H1 (cell line): Measurements from ENCODE around the gene PLXDC2. TPM values are rescaled to one million over a fixed set of nuclear protein-coding genes. Genes with fewer than 3 reads are reported as not detected.

Source experiments
- CTCF ChIA-PET: fragments of 300-600 bp; sonication (Branson Sonifier 250); formaldehyde crosslinking; loops from one replicate; lab custom pipeline; 2021; ENCODE audit not compliant: partially characterized antibody; lab: Charles Lee
- POLR2A ChIA-PET: fragments of 300-600 bp; sonication (Branson Sonifier 250); formaldehyde crosslinking; loops from one replicate; lab custom pipeline; 2021; ENCODE audit warnings: inconsistent platforms; ENCODE audit not compliant: partially characterized antibody; lab: Charles Lee
- DNase-seq, 2 experiments: peaks; one replicate each; pipeline versions ENCODE4 v3.0.0 to v3.0.0-alpha.2; 2010 to 2022; ENCODE audit warnings: low spot score in 2 of 2, low read depth in 1 of 2, mixed read lengths in 1 of 2
- FAIRE-seq: peaks from 2 replicates; lab custom pipeline; 2011; peaks lifted over from hg19 to GRCh38; lab: Jason Lieb, UNC
- H2AFZ ChIP-seq: 2 replicates; pipeline ENCODE4 v1.8.1; 2012; ENCODE audit warnings: low read length, inconsistent platforms
- H2AK5ac ChIP-seq: 2 replicates; pipeline ENCODE4 v1.6.1; 2013; ENCODE audit warnings: low read depth, low read length
- H2BK120ac ChIP-seq: replicated peaks from 2 replicates; pipeline ENCODE3; 2013; ENCODE audit warnings: low read depth, low read length, inconsistent platforms
- H2BK12ac ChIP-seq: 2 replicates; pipeline ENCODE4 v1.6.1; 2013; ENCODE audit warnings: low read depth, low read length
- H2BK15ac ChIP-seq: 2 replicates; pipeline ENCODE4 v1.6.1; 2013; ENCODE audit warnings: low read length
- H2BK20ac ChIP-seq: 2 replicates; pipeline ENCODE4 v1.6.1; 2013; ENCODE audit warnings: low read length
- H2BK5ac ChIP-seq: 2 replicates; pipeline ENCODE4 v1.6.1; 2013; ENCODE audit warnings: low read depth, low read length
- H3K14ac ChIP-seq: 2 replicates; pipeline ENCODE4 v1.6.1; 2013; ENCODE audit warnings: inconsistent platforms; ENCODE audit not compliant: insufficient read length
- H3K18ac ChIP-seq: 2 replicates; pipeline ENCODE4 v1.6.1; 2013; ENCODE audit warnings: low read length; ENCODE audit errors: extremely low read depth
- H3K23ac ChIP-seq: 2 replicates; pipeline ENCODE4 v1.6.1; 2013; ENCODE audit warnings: inconsistent platforms; ENCODE audit not compliant: insufficient read length
- H3K23me2 ChIP-seq: 2 replicates; pipeline ENCODE4 v1.6.1; 2013; ENCODE audit warnings: low read depth, low read length
- H3K27ac ChIP-seq: 2 replicates; pipeline ENCODE4 v1.6.1; 2011; ENCODE audit warnings: low read depth, low read length, inconsistent platforms
- H3K27me3 ChIP-seq, 4 experiments: replicated peaks in 1 of 4; 1 replicate in 1 of 4; 2 replicates in 3 of 4; pipeline versions ENCODE4 v1.6.1 to v1.8.1; 2011 to 2013; ENCODE audit warnings: low read length in 3 of 4, mild to moderate bottlenecking in 3 of 4, inconsistent platforms in 2 of 4, mixed read lengths in 2 of 4, moderate library complexity in 1 of 4; ENCODE audit not compliant: control insufficient read depth in 3 of 4, insufficient read depth in 3 of 4; ENCODE audit errors: extremely low read depth in 1 of 4
- H3K36me3 ChIP-seq, 4 experiments: 2 replicates each; pipeline versions ENCODE4 v1.6.1 to v1.8.1; 2011 to 2013; ENCODE audit warnings: mild to moderate bottlenecking in 4 of 4, low read length in 3 of 4, moderate library complexity in 2 of 4, control low read depth in 1 of 4, inconsistent platforms in 1 of 4; ENCODE audit not compliant: insufficient read depth in 4 of 4, control insufficient read depth in 2 of 4
- H3K4ac ChIP-seq: replicated peaks from 2 replicates; pipeline ENCODE3; 2013; ENCODE audit warnings: low read length, low read depth, mixed read lengths, inconsistent platforms; ENCODE audit not compliant: insufficient read length
- H3K4me1 ChIP-seq, 4 experiments: replicated peaks in 1 of 4; 1 replicate in 1 of 4; 2 replicates in 3 of 4; pipeline versions ENCODE4 v1.6.1 to v1.8.1; 2011 to 2013; ENCODE audit warnings: low read length in 3 of 4, inconsistent platforms in 2 of 4, mixed read lengths in 1 of 4; ENCODE audit not compliant: insufficient read depth in 4 of 4, control insufficient read depth in 3 of 4
- H3K4me2 ChIP-seq, 2 experiments: 2 replicates each; pipeline versions ENCODE4 v1.6.1 to v1.8.1; 2011 to 2013; ENCODE audit warnings: low read depth in 2 of 2, low read length in 2 of 2, control low read depth in 1 of 2, inconsistent platforms in 1 of 2, mild to moderate bottlenecking in 1 of 2; ENCODE audit not compliant: insufficient read depth in 1 of 2
- H3K4me3 ChIP-seq, 4 experiments: fragments of 200-600, 300-600 bp in 1 of 4; sonication (generic), shearing (Covaris generic), sonication (Bioruptor Twin) in 1 of 4; 2 replicates each; pipeline versions ENCODE4 v1.5.1 to v1.8.1; 2011 to 2016; ENCODE audit warnings: low read length in 4 of 4, low read depth in 3 of 4, control low read depth in 2 of 4, inconsistent platforms in 2 of 4, mild to moderate bottlenecking in 2 of 4, mixed read lengths in 1 of 4, moderate library complexity in 1 of 4; ENCODE audit not compliant: insufficient read depth in 2 of 4; ENCODE audit errors: extremely low read depth in 1 of 4
- H3K56ac ChIP-seq: replicated peaks from 2 replicates; pipeline ENCODE3; 2013; ENCODE audit warnings: low read depth, mild to moderate bottlenecking, mixed read lengths, low read length, inconsistent platforms; ENCODE audit not compliant: insufficient read length
- H3K79me1 ChIP-seq: 2 replicates; pipeline ENCODE4 v1.6.1; 2013; ENCODE audit warnings: low read depth, low read length, control low read depth
- H3K79me2 ChIP-seq, 2 experiments: 2 replicates each; pipeline versions ENCODE4 v1.6.1 to v1.8.1; 2012 to 2013; ENCODE audit warnings: low read length in 2 of 2, mild to moderate bottlenecking in 2 of 2, inconsistent platforms in 1 of 2; ENCODE audit not compliant: insufficient read depth in 2 of 2, control insufficient read depth in 1 of 2
- H3K9ac ChIP-seq, 4 experiments: replicated peaks in 1 of 4; 1 replicate in 1 of 4; 2 replicates in 3 of 4; pipeline versions ENCODE4 v1.6.1 to v1.8.1; 2011 to 2013; ENCODE audit warnings: low read depth in 3 of 4, low read length in 3 of 4, control low read depth in 2 of 4, mild to moderate bottlenecking in 2 of 4, moderate library complexity in 2 of 4, inconsistent platforms in 1 of 4; ENCODE audit errors: extremely low read depth in 1 of 4
- H3K9me3 ChIP-seq, 2 experiments: 2 replicates each; pipeline versions ENCODE4 v1.6.1 to v1.8.1; 2012 to 2013; ENCODE audit warnings: mild to moderate bottlenecking in 2 of 2, moderate library complexity in 2 of 2, control low read depth in 1 of 2, inconsistent platforms in 1 of 2, low read depth in 1 of 2, low read length in 1 of 2, mixed read lengths in 1 of 2; ENCODE audit not compliant: insufficient read depth in 2 of 2
- H4K20me1 ChIP-seq, 2 experiments: replicated peaks in 1 of 2; 2 replicates each; pipeline versions ENCODE3 to v1.8.1; 2011 to 2013; ENCODE audit warnings: inconsistent platforms in 2 of 2, low read length in 2 of 2, mild to moderate bottlenecking in 1 of 2; ENCODE audit not compliant: insufficient read depth in 2 of 2, control insufficient read depth in 1 of 2
- H4K5ac ChIP-seq: 2 replicates; pipeline ENCODE4 v1.6.1; 2013; ENCODE audit warnings: low read length, low read depth, mixed read lengths, inconsistent platforms; ENCODE audit not compliant: insufficient read length
- H4K8ac ChIP-seq: 2 replicates; pipeline ENCODE4 v1.8.0; 2013; ENCODE audit warnings: mild to moderate bottlenecking, moderate library complexity, low read length, inconsistent platforms; ENCODE audit not compliant: insufficient read depth; ENCODE audit errors: extremely low read depth
- H4K91ac ChIP-seq: replicated peaks from 2 replicates; pipeline ENCODE3; 2013; ENCODE audit warnings: low read length, mixed read lengths, inconsistent platforms; ENCODE audit not compliant: insufficient read length
- BRCA1 ChIP-seq: IDR thresholded peaks from 2 replicates; pipeline ENCODE4 v1.6.1; 2012; ENCODE audit warnings: low read depth, low read length, improper control_type of control experiment
- CTBP2 ChIP-seq: IDR thresholded peaks from 2 replicates; pipeline ENCODE4 v1.7.0; 2011; ENCODE audit warnings: borderline replicate concordance, mild to moderate bottlenecking, moderate library complexity, mixed read lengths, low read length; ENCODE audit not compliant: insufficient read depth, insufficient read length
- RNF2 ChIP-seq: fragments of 200-900, 300-1000 bp; sonication (generic); IDR thresholded peaks from 2 replicates; pipeline ENCODE4 v1.7.1; 2016; ENCODE audit warnings: borderline replicate concordance, low read depth, mild to moderate bottlenecking, antibody characterized with exemption, low read length; ENCODE audit not compliant: poor library complexity, severe bottlenecking; ENCODE audit errors: missing control alignments
- polyA plus RNA-seq, 7 experiments: library from polyadenylated mRNA; depleted of rRNA in 3 of 7; stranded (reverse) in 5 of 7; unstranded in 2 of 7; fragments of >200 nt in 5 of 7; fragments of 200-250 nt in 2 of 7; gene quantifications; 1 replicate in 5 of 7; 2 replicates in 1 of 7; 4 replicates in 1 of 7; pipeline versions ENCODE4 v1.2.1 to v1.2.3, GENCODE V29; 2011 to 2013; ENCODE audit warnings: missing spikeins in 2 of 7, mixed read lengths in 2 of 7
- total RNA-seq: library from RNA; stranded (reverse); fragmentation: NEBNext Ultra II Directional; extraction: Animal tissue kit (Norgen Biotek cat#: 25700); gene quantifications from 2 replicates; pipeline ENCODE4 v1.2.1, GENCODE V29; 2021

The PLXDC2 gene
- total and polyA plus RNA-seq, 2 of the 8 experiments (the other 6 are each of a cell fraction or from before 2014, with no cell fraction given): 23.0 to 40.5 TPM

DNA sequence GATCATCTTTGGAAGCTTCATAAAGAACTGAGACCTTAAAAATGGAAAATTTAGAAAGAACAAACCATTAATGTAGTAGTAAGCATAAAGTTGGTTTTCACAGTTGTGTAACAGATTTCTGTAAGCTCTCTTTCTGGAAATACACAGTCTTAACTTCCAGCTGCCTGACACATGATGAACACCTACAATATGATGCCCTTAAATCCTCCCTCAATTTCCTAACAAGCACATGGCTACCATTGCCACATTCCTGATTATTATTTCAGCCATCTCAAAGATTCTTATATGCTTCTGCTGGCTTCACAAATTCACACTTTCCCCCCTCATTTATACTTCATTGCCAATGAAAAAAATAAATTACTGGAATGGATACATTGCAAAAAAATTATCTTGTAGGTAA, 49.4 kb downstream of the PLXDC2 start:
- CTCF ChIA-PET: interaction anchor here (0.8 kb wide), 1 partner anchor 338 kb away, joined by 3 read pairs; no protein-coding TSS in a partner anchor
- Histone ChIP-seq H3K23ac (no peak overlapping the region), H3K36me3 (peaks cover 0 to 13% (median 3%) of the 10 kb centered on the region in 4 experiments; a peak in 3 of 8 replicates), H2AK5ac (no peak overlapping the region), H3K9me3 (no peaks in the 10 kb centered on the region; a peak in 2 of 4 replicates), H3K27me3 (no peaks in the 10 kb centered on the region), H4K91ac (no peak overlapping the region), H3K9ac (no peak overlapping the region), H4K5ac (no peak overlapping the region), H3K4me3 (no peak overlapping the region), H3K56ac (no peak overlapping the region), H3K4me1 (no peaks in the 10 kb centered on the region; a peak in 1 of 7 replicates), H2BK15ac (no peak overlapping the region), H2BK12ac (no peak overlapping the region), H2AFZ (no peak overlapping the region), H2BK20ac (no peak overlapping the region), H3K14ac (no peak overlapping the region), H3K4me2 (no peak overlapping the region), H3K23me2 (no peaks in the 10 kb centered on the region), H3K27ac (no peak overlapping the region), H3K18ac (no peak overlapping the region), H3K4ac (no peak overlapping the region), H2BK5ac (no peak overlapping the region), H3K79me1 (peaks cover 2% of the 10 kb centered on the region), H4K20me1 (no peaks in the 10 kb centered on the region), H2BK120ac (no peak overlapping the region), H3K79me2 (peaks cover 3 to 63% of the 10 kb centered on the region in 2 experiments; a peak in 3 of 4 replicates), H4K8ac (no peak overlapping the region)
- POLR2A ChIA-PET: no interaction called here
- no peak for FAIRE-seq
- DNase-seq: no peak
- TF ChIP-seq CTBP2 (no peak), BRCA1 (no peak), RNF2 (no peak)
